IPS-18a (cell line): ENCODE data around the gene TOM1.

Source experiments
- H3K27ac ChIP-seq: one replicate; pipeline ENCODE4 v1.5.1; 2013; ENCODE audit warnings: low read length
- H3K27me3 ChIP-seq: one replicate; pipeline ENCODE4 v1.6.1; 2013; ENCODE audit warnings: mild to moderate bottlenecking, low read length; ENCODE audit not compliant: control insufficient read depth, insufficient read depth
- H3K36me3 ChIP-seq: one replicate; pipeline ENCODE4 v1.6.1; 2013; ENCODE audit warnings: low read depth, low read length; ENCODE audit not compliant: control insufficient read depth
- H3K4me1 ChIP-seq: one replicate; pipeline ENCODE4 v1.6.1; 2013; ENCODE audit warnings: low read depth, low read length; ENCODE audit not compliant: control insufficient read depth
- H3K4me3 ChIP-seq: one replicate; pipeline ENCODE4 v1.5.1; 2013; ENCODE audit warnings: low read length
- H3K9ac ChIP-seq: one replicate; pipeline ENCODE4 v1.6.1; 2013; ENCODE audit warnings: mild to moderate bottlenecking, low read length, moderate library complexity
- H3K9me3 ChIP-seq: one replicate; pipeline ENCODE4 v1.6.1; 2013; ENCODE audit warnings: low read depth, low read length; ENCODE audit not compliant: control insufficient read depth

Gene TOM1

DNA sequence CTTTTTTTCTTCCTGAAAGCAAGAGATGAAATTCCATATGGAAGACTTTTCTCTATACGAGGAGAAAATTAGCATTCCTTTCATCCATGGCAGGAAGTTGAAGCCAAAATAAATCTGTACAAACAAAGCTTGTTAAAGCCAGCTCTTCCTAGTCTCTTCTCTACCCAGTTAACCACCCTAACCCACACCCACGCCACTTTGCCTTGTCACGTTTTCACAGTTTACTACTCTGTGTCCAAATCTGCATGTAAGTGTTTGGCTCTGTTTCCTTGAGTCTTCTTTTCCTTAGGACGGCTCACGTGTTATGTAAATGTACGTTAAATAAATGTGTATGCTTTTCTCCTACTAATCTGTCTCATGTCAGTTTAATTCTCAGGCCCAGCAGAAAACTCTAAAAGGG is 74.1 kb downstream of the TOM1 start:
- H3K4me1 ChIP-seq: peaks cover 30% of the 10 kb centered on the region
- H3K9me3 ChIP-seq: no peaks in the 10 kb centered on the region
- H3K36me3 ChIP-seq: no peaks in the 10 kb centered on the region
- H3K27ac ChIP-seq: no peak overlapping the region
- no peak overlapping the region for H3K9ac ChIP-seq
- no peak overlapping the region for H3K4me3 ChIP-seq
- no peaks in the 10 kb centered on the region for H3K27me3 ChIP-seq

DNA sequence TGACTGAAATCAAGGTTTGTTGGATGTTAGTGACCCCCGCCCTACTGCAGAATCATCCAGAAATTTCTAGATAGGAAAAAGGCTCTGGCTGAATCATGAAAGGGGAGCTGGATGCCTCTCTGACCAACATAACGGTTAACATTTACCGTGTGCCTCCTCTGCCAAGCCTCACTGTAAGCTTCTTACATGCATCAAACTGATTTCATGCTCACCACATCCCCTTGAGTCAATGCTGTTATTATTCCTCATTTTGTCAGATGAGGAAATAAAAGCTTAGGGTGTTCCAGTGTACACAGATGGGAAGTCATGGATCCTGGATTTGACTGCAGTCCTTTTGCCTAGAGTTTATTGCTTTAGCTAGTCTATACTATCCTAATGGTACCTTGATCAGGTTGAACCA is 75.3 kb downstream of the TOM1 start:
- H3K9me3 ChIP-seq: no peaks in the 10 kb centered on the region

DNA sequence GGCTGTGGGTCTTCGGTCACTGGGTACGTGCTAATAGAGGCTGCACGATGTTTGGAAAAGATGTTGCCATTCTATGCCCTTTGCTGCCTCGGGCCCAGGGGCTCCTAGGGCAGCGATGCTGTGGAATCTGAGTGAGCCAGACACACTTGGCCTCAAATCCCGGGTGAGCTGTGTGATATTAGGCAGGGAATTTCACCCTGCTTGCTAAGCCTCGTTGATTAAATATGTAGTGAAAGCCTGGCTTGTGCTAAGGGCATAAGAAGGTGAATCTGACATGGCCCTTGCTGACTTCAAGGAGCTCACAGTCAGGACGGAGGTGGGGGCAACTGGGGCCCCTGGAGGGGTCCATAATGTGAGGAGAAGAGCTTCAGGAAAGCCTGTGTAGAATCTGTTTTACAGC is 75.8 kb downstream of the TOM1 start:
- Histone ChIP-seq H3K27me3 (no peaks in the 10 kb centered on the region), H3K4me3 (no peak overlapping the region), H3K4me1 (peaks cover 38% of the 10 kb centered on the region), H3K9me3 (no peaks in the 10 kb centered on the region), H3K9ac (no peak overlapping the region), H3K36me3 (no peaks in the 10 kb centered on the region), H3K27ac (no peak overlapping the region)

More for the DNA sequence above, 75.3 kb downstream of the TOM1 start:
- Histone ChIP-seq H3K36me3 (no peaks in the 10 kb centered on the region), H3K9ac (no peak overlapping the region), H3K4me1 (peaks cover 34% of the 10 kb centered on the region), H3K27ac (no peak overlapping the region), H3K27me3 (no peaks in the 10 kb centered on the region), H3K4me3 (no peak overlapping the region)

DNA sequence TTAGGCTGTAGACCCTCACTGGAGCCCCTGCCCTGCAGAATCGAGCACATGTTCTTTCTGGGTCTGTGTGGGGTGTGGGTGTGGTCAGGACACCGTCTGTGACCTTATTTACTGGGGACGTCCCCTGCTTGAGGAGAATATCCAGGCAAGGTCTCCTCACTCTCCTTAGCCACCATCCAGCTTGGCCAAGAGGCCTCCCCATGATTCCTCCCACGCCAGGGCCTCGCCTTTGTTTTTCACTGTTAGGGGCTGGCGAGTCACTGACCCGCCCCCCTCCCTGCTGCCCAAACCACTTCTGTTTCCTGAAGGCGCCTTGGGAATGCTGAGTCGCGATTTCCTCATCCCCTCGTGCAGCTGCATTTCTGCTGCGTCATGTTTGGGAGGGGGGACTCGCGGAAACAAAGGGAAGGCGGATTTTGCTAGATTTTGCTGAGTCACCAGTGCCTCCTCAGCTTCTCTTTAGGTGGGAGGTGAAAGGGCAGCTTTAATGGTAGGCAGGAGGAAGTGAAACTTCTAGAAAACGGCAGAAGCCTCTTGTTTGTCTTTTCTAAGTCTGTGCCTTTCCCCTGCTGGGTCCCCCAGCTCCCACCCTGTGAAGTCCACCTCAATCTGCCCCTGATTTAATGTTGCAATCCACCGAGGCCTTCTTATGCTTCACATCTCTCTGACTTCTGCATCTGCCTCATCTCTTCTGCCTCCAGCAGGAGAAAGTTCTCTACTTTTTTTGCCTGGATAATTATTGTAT is 77.2 kb downstream of the TOM1 start:
- Histone ChIP-seq H3K4me1 (peaks cover 43% of the 10 kb centered on the region), H3K27me3 (peaks cover 8% of the 10 kb centered on the region), H3K9ac (peak overlapping the region; percentile 54), H3K27ac (peak overlapping the region; percentile 65), H3K36me3 (no peaks in the 10 kb centered on the region), H3K4me3 (no peak overlapping the region), H3K9me3 (no peaks in the 10 kb centered on the region)

DNA sequence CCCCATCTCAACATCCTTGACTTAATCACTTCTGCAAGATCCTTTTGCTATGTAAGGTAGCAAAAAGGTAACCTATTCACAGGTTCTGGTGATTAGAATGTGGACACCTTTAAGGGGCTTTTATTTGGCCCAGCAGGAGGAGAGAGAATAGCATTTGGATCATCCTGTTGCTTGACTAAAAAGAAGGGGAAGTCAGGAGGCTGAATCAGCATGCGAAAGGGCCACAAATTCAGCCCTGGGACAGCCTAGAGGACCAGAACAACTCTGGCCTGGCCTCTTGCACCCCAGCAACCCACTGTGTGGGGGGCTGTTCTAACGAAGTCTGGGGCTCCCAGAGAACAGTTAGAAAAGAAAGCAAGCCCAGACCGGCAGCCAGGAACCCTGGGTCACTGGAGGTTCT is 78.0 kb downstream of the TOM1 start:
- H3K27me3 ChIP-seq: peaks cover 8% of the 10 kb centered on the region
- H3K27ac ChIP-seq: peak overlapping the region; percentile 65
- no peaks in the 10 kb centered on the region for H3K36me3 ChIP-seq
- H3K4me1 ChIP-seq: peaks cover 40% of the 10 kb centered on the region
- no peak overlapping the region for H3K4me3 ChIP-seq
- peak overlapping the region; percentile 54 for H3K9ac ChIP-seq
- H3K9me3 ChIP-seq: no peaks in the 10 kb centered on the region

DNA sequence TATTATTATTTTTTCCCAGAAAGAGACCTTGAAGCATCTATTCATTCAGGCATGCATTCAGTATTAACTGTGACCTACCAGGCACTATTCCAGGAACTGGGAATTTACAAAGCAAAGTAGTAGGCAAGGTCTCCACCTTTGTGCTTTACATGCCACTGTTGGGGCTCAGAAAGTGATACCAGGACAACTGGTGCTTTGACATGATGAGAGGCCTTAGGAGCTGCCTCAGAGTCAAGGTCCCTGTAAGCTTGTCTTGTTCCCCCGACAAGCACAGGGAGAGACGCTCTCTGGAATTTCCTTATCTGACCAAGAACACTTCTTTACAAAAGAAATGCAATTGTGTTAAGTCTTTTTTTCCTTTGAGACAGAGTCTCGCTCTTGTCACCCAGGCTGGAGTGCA is 78.9 kb downstream of the TOM1 start:
- H3K4me1 ChIP-seq: peaks cover 40% of the 10 kb centered on the region
- H3K27ac ChIP-seq: no peak overlapping the region
- no peak overlapping the region for H3K4me3 ChIP-seq
- H3K9ac ChIP-seq: no peak overlapping the region
- no peaks in the 10 kb centered on the region for H3K36me3 ChIP-seq
- peaks cover 8% of the 10 kb centered on the region for H3K27me3 ChIP-seq
- H3K9me3 ChIP-seq: no peaks in the 10 kb centered on the region

DNA sequence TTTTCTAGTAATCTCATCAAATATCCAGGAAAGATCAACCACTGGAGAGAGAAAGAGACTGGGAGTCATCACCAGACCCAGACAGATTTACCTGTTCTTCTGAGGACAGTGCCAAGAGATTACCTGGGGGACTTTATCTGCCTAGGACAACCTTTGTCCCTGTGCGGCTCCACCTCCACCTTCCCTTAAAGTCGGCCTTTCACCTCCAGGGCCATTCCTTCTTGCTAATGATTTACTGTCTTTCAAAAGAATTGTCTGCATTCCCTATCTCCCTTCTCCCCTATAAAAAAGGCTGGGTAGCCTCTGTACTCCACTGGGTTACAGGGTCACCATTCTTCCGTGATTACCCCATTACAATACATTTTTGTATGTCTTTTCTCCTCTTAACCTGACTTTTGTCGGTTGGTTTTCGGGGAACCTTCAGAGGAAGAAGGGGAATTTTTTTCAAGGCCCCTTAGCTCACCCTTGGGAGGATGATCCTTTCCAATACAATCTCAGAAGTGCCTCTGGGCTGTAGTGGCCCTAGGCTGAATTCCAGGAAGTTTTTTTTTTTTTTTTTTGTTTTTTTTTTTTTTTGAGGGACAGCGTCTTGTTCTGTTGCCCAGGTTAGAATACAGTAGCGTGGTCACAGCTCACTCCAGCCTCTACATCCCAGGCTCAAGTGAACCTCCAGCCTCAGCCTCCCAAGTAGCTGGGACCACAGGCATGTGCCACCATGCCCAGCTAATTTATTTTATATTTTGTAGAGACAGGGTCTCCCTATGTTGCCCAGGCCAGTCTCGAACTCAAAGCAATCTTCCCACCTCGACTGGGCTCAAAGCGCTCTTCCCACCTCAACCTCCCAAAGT is 79.7 kb downstream of the TOM1 start:
- peaks cover 40% of the 10 kb centered on the region for H3K4me1 ChIP-seq
- H3K9ac ChIP-seq: no peak overlapping the region

DNA sequence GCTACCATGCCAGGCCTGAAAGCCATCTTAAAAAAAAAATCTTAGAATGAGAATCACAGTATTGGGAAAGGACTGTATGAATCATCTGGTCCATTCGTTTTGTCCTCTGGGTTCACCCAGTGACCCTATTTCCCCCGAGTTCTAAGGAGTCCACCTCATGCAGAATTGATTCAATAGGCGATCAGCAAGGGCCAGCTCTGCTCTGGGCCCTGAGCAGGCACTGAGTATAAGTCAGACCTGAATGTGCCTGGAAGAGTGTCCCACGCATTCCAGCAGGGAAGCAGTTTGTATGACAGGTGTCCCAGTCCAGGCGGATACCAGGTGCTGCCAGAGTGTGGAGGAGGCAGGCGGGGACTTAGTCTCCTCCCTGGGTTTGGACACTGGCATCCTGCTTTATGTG is 80.3 kb downstream of the TOM1 start:
- no peak overlapping the region for H3K9ac ChIP-seq
- peaks cover 8% of the 10 kb centered on the region for H3K27me3 ChIP-seq
- no peak overlapping the region for H3K4me3 ChIP-seq
- no peaks in the 10 kb centered on the region for H3K9me3 ChIP-seq
- peaks cover 40% of the 10 kb centered on the region for H3K4me1 ChIP-seq
- H3K36me3 ChIP-seq: no peaks in the 10 kb centered on the region
- no peak overlapping the region for H3K27ac ChIP-seq

More for the DNA sequence above, 79.7 kb downstream of the TOM1 start:
- peaks cover 8% of the 10 kb centered on the region for H3K27me3 ChIP-seq
- H3K27ac ChIP-seq: no peak overlapping the region
- no peak overlapping the region for H3K4me3 ChIP-seq
- no peaks in the 10 kb centered on the region for H3K9me3 ChIP-seq
- H3K36me3 ChIP-seq: no peaks in the 10 kb centered on the region

DNA sequence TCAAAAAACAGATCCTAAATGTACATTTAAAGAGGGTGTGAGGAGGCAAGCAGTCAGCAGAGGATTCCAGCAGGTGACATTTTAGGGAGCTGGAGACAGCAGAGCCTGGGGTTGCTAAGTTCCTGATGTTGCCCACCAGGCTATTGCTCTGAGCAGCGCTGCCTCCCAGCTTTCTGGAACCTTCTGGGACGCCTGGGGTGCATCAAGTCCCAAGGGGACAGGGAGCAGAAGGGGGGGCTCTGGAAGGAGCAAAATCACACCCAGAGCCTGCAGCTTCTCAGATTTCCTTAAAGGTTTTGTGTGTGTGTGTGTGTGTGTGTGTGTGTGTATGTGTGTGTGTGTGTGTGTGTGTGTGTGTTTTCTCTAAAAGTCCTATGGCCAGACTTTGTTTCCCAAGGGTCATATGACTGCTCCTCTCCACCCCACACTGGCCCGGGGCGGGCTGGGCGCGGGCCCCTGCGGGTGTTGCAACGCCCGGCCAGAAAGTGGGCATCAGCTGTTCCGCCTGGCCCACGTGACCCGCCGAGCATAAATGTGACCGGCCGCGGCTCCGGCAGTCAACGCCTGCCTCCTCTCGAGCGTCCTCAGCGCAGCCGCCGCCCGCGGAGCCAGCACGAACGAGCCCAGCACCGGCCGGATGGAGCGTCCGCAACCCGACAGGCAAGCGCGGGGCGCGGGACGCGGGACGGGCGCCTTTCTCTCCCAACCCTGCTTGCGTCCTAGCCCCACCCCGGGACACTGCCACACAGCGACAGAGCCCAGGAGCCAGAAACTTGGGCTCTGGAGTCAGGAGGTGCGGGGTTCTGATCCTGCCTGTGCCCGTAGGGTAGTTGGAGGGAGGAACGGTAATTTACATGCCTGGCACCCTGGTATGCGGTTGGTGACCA is 81.1 kb downstream of the TOM1 start, which contains the start of gene HMOX1:
Gene HMOX1, plus strand, starts transcription at position 560 of the 887 bp plus-strand sequence. Its CDS starts 78 bp downstream, at position 638.
- Histone ChIP-seq H3K9me3 (no peaks in the 10 kb centered on the region), H3K4me3 (peak within 1 kb of the TSS; percentile 60), H3K27me3 (peaks cover 8% of the 10 kb centered on the region), H3K4me1 (peaks cover 40% of the 10 kb centered on the region), H3K27ac (no peak within 1 kb of the TSS), H3K36me3 (no peaks in the 10 kb centered on the region), H3K9ac (peak within 1 kb of the TSS; percentile 32)

DNA sequence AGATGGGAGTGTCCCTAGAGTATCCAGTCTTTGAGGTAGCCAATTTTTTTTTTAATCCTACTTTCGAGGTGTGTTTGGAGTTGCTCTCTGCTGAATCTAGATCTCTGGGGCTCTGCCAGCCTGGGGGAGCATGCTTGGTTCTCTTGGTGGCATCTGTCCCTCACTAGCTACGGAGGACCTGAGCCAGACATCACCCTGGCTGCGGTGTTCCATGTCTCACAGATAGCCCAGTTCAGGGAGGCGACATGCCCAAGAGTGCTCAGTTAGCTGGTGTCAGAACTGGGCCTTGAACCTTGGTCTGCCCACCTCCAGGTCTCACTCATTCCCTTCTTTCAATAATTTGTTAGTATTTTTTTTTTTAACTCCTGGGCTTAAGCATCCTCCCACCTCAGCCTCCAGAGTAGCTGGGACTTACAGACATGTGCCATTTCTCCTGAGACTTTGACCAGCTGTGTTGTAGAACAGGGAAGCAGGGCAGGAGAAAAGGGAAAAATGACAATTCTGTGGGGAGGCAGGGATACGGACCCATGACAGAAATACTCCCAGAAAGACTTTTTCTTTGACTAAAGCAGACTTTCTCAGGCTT is 81.8 kb downstream of the TOM1 start:
- H3K27ac ChIP-seq: no peak overlapping the region
- H3K9ac ChIP-seq: peak overlapping the region; percentile 32
- H3K4me3 ChIP-seq: peak overlapping the region; percentile 60
- H3K27me3 ChIP-seq: peaks cover 8% of the 10 kb centered on the region
- peaks cover 37% of the 10 kb centered on the region for H3K4me1 ChIP-seq
- H3K9me3 ChIP-seq: no peaks in the 10 kb centered on the region
- no peaks in the 10 kb centered on the region for H3K36me3 ChIP-seq

DNA sequence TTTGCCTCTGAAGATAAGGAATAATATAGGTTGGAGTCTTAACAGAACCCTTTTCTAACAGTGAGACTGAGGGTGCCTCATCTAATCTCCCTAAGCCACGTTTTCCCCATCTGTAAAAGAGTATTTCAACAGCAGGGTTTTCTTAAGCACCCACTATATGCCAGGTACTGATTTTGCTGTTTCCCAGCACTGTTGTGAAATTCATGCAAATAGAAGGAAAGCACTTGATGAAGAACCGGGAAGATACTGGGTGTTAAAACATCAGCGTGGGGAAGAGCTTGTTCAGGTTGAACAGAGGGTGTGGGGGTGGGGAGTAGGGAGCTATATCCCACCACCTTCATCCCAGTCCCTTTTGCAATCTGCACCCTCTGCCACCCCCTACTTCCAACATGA is 84.0 kb downstream of the TOM1 start:
- Histone ChIP-seq H3K4me3 (no peak overlapping the region), H3K27me3 (peaks cover 8% of the 10 kb centered on the region), H3K4me1 (peaks cover 17% of the 10 kb centered on the region), H3K36me3 (peaks cover 6% of the 10 kb centered on the region), H3K9ac (no peak overlapping the region), H3K27ac (no peak overlapping the region), H3K9me3 (no peaks in the 10 kb centered on the region)
